NCI-H1436 (cell line): ENCODE results near the gene SERINC2.
"Not testable (repeated sequence)": the region's sequence is repeated elsewhere in the genome, so short reads cannot be mapped to it uniquely, and the experiment has no call there.

Source experiments
- DNase-seq: peaks from one replicate; lab custom pipeline; 2025; lab: John Stamatoyannopoulos, UW

SERINC2 gene

DNA sequence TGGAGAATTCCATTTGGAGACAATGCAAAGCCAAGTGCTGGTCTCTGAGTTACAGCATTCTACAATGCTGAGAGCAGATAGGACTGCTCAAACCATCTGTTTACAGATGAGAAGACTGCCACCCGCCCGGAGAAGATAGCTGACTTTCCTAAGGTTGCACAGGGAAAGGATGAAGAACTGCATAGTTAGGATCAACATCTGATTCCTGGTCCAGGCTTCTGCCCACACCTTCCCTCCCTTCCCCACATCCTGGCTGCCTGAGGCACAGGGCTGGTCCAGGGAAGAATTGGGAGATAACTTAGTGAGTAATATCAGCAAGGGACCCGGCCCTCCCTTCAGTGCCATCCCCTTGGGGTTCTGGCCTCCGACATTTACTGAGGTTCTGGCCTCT lies 2.0 kb downstream of the SERINC2 start:
- no peak for DNase-seq

DNA sequence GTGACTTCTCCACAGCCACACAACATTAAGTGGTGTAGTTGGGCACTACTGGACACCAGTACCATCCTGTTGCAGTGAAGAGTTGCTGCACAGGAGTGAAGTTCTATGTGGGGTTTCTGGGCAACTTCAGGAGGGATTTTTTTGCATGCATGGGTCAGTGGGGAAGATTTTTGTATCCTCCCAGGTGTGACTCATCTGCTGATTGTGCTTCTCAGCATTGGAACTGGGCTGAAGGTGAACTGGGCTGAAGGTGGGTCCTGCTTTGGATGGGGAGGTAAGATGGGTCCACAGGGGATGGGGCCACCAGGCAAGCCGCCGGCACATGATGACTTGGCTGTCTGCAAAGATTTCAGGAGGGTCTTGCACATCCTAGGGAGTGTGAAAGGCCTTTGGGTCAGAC lies 2.6 kb downstream of the SERINC2 start:
- DNase-seq = no peak

- no peak for DNase-seq
Observed at GRCh38 chr1:31416101-31416736, 3.2 kb downstream of the SERINC2 start.

DNA sequence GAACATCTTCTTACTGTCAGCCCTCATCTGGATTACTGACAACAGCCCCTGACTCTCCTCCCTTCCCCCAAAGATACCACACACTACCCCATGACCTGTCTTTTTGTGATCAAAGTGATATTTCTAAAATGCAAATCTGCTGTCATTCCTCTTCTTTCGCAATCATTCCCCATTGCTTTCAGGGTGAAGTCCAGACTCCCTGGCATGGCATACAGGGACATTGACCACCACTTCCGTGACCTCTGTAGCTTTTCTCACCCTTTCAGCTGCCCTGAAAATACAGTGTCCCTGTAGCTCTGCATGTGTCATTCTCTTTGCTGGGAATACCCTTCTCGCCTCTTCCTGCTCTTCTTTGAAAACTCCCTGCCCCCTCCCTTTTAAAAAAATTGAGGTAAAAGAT lies 4.1 kb downstream of the SERINC2 start:
- no peak for DNase-seq

- DNase-seq = no peak
Observed at GRCh38 chr1:31418626-31419323, 5.8 kb downstream of the SERINC2 start.

DNA sequence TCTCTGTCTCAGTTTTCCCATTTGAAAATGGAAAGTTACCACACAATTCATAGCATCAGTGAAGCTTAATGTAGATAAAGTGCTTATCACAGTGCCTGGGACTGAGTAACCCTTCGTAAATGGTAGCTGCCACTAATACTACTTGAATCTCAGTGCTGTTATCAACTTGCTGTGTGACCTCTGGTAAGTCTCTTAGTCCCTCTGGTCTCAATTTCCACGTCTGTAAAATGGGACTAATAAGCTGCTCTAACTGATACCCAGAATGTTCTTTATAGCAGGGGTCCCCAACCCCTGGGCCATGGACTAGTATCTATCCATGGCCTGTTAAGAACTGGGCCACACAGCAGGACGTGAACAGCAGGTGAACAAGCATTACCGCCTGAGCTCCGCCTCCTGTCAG lies 7.7 kb downstream of the SERINC2 start:
- no peak for DNase-seq

DNA sequence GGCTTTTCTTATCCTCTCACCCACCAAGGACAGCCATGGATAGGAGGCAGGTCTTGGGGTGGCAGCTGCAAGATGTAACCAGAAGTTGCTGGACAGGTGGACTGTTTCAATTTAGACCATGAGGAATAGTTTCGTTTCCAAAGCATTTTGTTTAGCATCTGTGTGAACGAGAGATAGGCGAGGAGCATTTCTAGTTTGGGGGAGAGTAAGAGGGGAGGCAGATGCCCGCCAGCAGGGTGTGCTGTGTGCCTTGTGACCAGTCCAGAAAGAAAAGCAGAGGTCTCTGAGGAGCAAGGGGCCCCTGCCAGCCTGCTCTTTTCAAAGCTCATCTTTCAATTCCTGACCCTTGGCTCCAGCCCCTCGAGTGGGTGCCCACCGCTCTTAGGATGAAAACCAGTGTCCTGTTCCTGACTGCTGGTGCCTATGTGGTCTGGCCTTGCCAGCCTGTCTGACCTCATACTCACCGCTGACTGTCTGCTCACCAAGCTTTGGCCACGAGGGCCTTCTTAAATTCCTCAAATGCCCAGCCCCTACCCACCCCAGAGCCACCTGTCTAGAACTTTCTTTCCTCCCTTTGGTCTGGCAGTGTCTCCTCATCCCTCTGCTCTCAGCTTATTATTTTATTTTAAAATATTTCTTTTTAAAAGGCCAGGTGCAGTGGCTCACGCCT lies 8.5 kb downstream of the SERINC2 start:
- DNase-seq = no peak

GRCh38 chr1:31422505-31423319 lies 9.7 kb downstream of the SERINC2 start:
- peak; percentile 32 for DNase-seq

- no peak for DNase-seq
Observed at GRCh38 chr1:31423418-31423947, 10.5 kb downstream of the SERINC2 start.

DNA sequence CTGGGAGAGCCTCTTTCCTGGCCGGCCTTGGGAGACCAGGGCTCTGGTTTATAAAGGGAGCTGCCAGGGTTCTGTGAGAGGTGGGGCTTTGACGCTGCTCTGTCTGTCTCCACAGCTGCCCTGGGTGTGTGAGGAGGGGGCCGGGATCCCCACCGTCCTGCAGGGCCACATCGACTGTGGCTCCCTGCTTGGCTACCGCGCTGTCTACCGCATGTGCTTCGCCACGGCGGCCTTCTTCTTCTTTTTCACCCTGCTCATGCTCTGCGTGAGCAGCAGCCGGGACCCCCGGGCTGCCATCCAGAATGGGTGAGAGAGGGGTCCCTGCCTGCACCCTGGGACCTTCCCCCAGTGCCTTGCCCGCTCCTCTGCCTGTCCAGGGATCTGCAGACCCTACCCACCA lies 11.6 kb downstream of the SERINC2 start:
- DNase-seq = no peak

DNA sequence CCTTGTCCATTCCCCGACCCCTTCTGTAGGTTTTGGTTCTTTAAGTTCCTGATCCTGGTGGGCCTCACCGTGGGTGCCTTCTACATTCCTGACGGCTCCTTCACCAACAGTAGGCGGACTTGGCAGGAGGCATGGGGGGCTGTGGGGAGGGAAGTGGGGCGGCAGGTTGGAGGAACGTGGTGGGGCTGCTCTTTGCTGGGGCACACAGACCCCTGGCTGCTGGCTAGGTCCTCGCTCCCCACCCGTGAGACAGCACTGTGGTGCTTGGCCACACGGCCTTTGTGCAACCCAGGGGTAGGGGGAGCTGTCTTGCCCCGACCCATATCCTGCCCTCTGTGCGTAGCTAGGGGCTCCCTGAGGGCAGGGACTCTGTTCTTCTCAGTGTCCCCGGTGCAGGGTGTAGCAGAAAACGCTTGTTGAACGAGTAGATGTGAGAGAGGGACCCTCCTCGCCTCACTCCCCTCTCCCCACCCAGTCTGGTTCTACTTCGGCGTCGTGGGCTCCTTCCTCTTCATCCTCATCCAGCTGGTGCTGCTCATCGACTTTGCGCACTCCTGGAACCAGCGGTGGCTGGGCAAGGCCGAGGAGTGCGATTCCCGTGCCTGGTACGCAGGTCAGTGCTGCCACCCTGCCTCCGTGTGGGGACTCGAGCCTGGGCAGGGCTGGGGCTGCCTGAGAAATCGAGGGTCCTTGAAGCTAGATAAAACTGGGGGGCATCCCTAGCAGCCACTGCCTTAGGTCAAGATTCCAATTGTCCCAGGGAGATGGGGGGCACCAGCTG lies 12.5 kb downstream of the SERINC2 start:
- no peak for DNase-seq

DNA sequence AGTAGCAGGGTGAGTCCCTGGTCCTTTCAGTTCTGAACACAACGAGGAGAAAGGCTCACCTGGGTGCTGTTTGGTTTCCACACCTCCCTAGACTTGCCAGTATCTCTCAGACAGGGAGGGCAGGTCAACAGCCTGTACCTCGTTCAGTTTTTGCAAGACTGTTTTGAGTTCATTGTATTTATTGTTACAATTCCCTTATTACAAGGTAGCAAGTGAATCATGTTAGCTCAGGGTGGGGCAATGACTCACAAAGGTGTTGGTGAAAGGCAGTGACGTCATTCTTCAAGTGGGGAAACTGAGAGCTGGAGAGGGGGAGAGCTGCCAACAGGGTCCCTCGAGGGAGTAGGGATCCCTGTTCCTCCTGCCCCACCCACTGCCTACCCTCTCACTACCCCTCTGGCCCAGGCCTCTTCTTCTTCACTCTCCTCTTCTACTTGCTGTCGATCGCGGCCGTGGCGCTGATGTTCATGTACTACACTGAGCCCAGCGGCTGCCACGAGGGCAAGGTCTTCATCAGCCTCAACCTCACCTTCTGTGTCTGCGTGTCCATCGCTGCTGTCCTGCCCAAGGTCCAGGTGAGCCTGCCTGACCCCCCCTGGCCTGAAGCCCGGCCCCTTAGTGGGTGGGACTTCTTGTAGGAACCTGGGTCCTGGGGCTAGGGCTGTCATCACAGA lies 13.4 kb downstream of the SERINC2 start:
- no peak for DNase-seq

DNA sequence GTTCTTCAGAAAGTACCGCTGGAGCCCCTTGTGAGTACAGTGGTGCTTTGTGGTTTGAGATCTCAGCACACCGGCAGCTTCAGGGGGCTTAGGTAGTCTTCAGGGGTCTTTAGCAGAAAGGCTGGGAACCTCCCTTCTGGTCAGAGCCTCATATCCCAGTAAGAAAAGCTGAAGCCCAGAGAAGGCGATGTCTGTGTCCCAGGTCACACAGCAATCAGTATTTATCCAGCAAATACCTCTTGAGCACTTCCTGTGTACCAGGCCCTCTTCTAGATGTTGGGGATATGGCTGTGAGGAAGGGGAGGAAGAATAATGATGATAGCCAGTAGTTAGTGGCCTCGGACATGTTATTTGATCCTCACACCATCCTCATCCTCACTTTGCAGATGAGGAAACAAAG lies 14.3 kb downstream of the SERINC2 start:
- DNase-seq = no peak

- no peak for DNase-seq
Observed at GRCh38 chr1:31428436-31429221, 15.6 kb downstream of the SERINC2 start.

GRCh38 chr1:31429583-31429982 lies 16.6 kb downstream of the SERINC2 start:
- DNase-seq = no peak

DNA sequence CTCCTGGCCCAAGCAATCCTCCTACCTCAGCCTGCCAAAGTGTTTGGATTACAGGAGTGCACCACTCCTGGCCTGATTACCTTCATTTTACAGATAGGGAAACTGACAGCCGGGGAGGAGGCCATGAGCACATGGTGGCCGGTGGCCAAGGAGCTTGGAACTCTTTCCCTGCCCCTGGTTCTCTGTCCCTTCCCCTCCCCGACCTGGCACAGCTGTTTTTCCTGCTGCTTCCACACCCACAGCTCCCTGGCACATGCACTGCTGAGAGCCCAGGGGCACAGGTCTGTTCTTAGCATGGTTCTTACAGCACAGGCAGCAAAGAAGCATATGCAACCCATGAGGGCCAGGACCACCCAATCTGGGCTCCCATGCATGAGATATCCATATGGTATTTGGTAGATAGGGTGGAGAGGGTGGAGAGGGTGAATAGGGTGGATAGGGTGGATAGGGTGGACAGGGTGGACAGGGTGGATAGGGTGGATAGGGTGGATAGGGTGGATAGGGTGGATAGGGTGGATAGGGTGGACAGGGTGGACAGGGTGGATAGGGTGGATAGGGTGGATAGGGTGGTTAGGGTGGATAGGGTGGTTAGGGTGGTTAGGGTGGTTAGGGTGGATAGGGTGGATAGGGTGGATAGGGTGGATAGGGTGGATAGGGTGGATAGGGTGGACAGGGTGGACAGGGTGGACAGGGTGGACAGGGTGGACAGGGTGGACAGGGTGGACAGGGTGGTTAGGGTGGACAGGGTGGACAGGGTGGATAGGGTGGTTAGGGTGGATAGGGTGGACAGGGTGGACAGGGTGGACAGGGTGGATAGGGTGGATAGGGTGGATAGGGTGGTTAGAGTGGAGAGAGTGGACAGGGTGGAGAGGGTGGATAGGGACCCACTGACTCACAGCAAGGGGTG lies 18.6 kb downstream of the SERINC2 start:
- DNase-seq = not testable (repeated sequence)

GRCh38 chr1:31432592-31433395 lies 19.8 kb downstream of the SERINC2 start:
- no peak for DNase-seq

GRCh38 chr1:31433396-31433930 lies 20.4 kb downstream of the SERINC2 start:
- DNase-seq = no peak
